NCI-H1417 (cell line): ENCODE results near the gene RASAL3.
A peak's percentile ranks its signal among the peaks of the same experiment; 100 is the strongest.
"Not testable (repeated sequence)": the region's sequence is repeated elsewhere in the genome, so short reads cannot be mapped to it uniquely, and the experiment has no call there.

Experiments
- DNase-seq, 3 experiments: peaks; one replicate each; lab custom pipeline; 2025; lab: John Stamatoyannopoulos, UW

RASAL3 gene

DNA sequence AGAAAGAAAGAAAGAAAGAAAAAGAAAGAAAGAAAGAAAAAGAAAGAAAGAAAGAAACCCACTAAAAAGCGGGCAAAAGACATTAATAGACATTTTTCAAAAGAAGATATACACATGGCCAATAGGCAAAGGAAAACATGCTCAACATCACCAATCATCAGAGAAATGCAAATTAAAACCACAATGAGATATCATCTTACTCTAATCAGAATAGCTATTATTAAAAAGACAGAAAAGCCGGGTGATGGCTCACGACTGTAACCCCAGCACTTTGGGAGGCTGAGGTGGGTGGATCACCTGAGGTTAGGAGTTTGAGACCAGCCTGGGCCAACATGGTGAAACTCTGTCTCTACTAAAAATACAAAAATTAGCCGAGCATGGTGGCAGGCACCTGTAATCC lies 9.5 kb upstream of the RASAL3 start:
- not testable (repeated sequence) for DNase-seq

DNA sequence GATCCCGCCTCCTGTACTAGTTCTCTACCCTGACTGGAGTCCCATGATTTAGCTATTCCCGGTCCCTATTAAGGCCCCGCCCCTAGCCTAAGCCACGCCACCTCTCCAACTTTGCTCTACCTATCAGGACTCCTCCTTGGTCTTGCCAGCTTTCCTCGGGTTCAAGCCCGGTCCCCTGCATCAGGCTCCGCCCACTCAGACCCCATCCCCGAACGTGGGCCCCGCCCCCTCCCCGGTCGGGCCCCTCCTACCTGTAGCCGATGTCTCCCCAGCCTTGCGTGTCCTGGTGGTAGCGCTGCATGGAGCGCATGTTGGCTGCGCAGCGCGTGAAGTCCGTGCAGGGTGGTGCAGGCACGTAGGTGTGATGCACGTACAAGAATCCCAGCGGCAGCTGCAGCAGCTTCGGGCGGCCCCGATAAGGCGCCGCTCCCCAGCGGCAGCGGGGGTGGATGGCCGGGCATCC lies 7.3 kb upstream of the RASAL3 start:
- DNase-seq = no peak

DNA sequence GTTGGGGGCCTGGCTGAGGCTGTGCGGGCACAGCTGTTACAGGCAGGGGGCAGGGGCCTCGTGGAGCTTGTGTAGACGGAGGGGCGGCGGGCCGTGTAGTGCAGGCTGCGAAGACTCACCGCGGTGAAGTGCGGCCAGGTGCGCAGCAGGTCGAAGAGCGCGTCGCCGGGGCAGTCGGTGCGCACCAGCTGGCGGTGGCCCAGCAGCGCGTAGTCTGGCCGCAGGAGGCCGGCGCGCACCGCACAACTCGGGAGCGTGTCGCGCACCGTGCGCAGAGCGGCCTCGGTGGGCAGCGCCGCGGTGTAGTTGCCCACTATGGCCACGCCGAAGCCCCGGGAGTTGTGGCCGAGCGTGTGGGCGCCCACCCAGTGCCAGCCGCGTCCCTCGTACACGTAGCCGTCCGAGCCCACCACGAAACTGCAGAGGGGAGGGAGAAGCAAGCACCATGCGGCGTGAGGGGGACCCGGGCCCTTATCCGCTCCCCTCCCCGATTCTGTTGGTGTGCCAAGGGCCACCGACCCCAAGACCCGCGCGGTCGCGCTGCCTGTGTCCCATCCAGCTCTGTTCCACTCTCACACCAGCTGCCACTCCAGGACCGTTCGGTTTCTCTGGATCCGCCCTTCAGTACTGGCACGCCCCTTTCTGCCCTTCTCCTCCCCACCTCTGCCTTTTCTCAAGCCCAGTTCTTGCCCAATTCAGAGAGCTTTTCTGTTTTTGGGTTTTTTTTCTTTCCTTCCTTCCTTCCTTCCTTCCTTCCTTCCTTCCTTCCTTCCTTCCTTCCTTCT lies 5.4 kb upstream of the RASAL3 start:
- DNase-seq = no peak

DNA sequence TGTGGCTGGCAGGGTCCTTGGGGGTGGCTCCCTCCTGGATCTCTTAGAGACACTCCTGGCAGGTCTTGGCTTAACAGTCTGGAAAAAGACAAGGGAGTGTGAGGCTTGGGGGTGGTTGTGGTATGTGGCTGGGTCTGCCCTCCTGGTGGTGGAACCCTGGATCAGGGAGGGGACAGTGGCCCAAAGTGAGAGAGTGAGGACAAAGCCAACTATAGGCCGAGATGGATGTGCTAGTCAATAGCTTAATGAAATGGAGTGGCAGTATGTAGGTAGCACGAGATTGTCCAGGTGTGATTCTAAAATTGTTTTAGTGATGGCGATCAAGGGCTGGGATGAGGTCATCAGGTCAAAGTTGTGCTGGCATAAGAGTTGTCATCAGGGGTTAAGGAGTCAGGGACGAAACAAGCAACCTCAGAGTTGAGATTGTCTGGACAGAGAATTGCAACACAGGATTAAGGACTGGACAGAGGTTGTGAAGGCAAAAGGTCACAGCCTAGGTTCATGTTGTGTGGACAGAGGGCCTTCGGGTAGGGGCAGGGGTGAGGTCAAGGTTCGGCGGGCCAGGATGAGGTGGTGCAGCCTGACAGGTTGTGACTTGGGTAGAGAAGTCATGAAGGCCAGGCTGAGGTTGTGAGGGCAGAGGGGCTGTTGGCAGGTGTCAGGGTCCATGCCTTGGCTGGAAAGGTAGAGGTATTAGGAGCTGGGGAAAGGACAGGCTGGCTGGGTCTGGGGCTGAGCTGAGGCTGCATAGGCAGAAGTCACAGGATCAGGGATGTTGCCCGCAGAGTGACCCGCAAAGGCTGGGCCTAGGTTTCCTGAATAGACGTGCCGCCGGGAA lies 4.5 kb upstream of the RASAL3 start:
- no peak for DNase-seq

DNA sequence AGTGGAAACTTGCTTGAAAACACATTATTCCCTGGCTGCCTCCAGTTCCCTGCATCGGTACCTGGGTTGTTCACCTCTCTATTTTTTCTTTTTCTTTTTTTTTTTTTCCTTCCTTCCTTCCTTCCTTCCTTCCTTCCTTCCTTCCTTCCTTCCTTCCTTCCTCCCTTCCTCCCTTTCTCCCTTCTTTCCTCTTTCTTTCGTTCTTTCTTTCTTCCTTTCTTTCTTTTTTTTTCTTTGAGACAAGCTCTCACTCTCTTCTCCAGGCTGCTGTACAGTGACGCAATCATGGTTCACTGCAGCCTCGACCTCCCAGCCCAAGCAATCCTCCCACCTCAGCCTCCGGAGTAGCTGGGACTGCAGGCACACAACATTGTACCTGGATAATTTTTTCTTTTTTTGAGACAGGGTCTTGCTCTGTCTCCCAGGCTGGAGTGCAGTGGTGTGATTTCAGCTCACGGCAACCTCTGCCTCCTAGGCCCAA lies 3.4 kb upstream of the RASAL3 start:
- DNase-seq = no peak

DNA sequence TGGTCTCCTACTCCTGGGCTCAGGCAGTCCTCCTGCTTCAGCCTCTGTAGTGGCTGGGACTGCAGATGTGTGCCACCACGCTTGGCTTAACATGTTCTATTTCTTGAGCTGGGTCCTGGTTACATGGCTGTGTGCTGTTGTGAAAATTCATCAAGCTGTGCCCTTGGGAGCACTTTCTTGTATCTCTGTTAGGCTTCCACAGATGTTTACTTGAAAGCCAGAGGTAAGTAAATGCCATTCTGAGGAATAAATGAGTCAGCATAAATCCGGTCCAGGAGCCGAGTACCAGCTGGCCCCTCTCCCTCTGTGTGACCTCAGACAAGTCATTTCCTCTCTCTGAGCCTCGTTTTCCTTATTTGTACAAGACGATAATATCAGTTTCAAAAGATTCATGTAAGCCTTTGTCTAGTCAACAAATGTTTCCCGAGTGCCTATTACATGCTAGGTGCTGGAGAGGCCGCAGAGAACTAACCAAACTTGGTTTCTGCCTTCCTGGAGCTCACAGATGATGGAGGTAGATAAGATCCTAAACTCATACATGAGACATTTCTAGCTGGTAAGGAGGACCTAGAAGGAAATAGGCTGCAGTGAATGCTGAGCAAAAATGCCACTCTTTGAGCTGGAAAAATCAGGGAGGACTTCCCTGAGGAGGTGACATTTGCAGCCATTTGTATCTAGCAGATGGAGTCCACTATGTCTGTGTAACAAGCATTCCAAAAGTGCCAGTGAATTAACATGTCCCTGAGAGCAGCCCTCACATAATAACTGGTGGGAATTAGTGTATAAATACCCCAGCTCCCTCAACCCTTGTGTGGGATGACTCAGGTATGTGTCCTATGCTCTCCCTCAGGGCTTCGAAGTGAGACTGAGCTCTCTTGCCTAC lies 2.7 kb upstream of the RASAL3 start:
- no peak for DNase-seq

DNA sequence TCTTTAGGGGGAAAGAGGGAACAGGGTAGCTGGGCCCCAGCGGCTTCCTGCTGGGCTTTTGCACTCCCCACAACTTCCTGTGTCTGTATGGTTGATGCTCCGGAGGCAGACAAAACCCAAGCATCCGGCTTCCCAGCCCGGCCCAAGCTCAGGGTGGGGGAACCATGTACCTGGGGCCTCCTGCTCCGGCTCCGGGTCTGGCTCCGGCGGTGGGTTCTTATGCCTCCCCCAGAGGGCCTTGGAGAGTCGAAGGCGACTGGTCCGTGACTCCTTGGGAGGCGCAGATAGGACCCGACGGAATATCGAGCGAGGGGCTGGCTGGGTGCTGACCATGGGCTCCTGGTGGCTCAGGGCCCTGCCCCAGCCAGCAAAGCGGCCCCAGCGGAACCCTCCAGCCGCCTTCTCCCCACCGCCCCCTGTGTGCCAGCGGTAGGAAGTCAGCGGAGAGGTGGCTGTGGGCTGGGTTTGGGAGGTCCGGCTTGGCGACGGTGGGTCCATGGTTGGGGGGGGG lies 428 bp downstream of the RASAL3 start:
- DNase-seq = no peak

DNA sequence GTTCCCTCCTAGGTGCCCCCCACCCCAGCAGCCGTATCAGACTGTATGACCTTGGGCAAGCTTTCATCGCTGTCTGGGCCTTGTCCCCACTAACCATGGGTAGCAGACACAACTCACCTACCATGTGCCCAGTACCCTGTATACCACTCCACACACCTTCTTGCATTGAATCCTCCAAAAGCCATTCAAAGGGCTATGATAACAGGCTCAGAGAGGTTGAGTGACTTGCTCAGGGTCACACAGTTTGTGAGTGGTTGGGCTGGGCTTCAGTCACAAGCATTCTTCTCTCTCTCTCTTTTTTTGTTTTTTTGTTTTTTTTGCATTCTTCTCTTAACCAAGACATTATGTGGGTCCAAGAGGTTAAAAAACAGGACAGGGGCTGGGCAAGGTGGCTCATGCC lies 2.6 kb downstream of the RASAL3 start:
- no peak for DNase-seq

DNA sequence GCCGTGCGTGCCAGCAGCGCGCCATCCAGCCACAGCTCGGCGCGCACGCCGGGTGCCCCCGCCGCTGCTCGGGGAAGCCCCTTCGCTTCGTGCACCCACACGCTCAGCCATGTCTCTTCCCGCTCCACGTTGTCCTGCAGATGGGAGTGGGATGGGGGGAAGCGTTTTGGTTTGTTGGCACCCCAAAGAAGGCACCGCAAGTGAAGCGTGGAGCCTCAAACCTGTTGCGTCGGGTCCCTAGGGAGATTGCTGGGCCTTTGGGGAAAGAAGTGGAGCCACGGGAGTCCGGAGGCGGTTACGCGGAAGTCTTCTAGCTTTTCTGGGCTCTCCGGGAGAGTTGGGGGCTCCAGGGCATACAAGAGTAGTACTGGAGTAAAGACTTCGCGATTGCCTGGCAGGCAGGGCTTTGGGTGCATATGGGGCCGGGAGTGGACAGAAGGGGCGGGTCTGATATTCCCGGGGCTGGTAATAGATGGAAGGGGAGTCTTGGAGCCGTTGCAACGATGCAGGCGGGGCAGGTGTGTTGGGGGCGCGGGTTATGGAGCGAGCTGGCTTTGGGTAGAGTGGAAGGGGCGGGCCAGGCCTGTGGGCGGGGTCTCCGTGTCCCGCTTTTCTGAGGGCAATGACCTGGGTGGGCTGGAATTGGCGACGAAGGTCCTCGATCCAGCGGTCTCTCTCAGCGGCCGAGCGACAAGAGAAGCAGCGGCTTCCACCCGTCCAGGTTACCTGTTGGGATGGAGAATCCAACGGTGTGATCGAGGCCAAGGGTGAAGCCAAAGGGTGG lies 6.5 kb downstream of the RASAL3 start:
- no peak for DNase-seq

DNA sequence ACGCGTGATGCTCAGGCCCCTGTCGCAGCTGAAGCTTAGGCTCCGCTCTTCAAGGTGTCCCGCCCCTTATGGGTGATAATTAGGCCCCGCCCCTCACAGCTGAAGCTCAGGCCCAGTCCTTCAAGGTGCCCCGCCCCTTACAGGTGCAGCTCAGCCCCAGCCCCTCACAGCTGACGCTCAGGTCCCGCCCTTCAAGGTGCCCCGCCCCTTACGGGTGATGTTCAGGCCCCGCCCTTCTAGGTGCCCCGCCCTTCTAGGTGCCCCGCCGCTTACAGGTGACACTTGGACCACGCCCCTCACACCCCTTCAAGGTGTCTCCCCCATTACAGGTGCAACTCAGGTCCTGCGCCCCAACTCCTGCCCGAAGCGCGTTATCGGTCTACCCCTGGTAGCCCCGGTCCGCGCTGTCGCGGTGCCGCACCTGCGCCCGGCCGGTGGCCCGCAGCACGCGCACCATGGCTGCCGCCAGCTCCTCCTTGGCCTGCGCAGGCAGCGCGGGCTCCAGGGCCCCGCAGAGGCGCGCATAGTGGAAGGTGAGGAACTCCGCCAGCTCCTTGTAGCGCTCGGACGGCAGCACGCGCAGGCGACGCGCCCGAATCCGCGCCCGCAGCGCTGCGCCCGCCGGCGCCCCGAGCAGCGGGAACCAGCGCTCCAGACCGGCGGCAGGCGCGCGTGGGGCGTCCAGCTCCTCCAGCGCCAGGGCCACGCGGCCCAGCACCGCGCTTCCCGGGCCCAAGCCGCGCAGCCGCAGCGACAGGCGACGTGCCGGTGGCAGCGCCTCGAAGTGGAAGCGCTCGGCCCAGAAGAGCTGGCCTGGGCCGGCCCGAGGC lies 7.3 kb downstream of the RASAL3 start:
- peak in 2 of 3 experiments; percentile 57 to 78 for DNase-seq

DNA sequence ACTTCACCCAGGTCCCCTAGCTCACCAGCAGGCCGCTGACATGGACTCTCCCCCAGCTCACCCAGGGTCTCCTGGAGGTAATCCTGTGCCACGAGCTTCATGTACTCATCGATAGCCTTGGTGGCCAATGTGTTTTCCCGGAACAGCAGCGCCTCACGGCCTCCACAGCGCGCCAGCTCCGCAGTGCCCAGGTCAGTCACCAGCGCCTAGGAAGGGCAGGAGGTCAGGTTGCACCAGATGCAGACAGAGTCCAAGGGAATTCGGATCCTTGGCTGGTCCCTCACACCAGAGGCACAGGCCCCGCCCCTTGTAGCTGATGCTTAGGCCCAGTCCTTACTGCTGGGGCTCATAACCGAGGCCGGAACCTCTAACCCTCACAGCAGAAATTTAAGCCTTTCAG lies 7.9 kb downstream of the RASAL3 start:
- no peak for DNase-seq

DNA sequence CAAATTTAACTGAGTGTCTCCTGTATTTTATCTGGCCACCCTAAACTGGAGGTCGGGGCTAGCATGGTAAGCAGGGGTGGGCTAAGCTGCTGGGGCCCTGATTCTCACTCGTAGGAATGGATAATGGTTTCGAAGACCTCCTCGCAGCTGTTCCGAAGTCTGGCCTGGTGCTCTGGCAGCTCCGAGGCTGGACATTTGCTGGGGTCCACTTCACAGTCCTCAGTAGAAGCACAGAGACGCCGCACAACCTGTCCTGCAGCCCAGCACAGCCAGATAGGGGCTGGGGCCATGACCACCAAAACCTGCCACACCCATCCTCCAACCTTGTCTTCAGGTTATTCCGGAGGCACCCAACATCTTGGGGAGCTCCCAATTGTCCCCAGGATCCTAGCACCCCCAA lies 8.3 kb downstream of the RASAL3 start:
- no peak for DNase-seq

DNA sequence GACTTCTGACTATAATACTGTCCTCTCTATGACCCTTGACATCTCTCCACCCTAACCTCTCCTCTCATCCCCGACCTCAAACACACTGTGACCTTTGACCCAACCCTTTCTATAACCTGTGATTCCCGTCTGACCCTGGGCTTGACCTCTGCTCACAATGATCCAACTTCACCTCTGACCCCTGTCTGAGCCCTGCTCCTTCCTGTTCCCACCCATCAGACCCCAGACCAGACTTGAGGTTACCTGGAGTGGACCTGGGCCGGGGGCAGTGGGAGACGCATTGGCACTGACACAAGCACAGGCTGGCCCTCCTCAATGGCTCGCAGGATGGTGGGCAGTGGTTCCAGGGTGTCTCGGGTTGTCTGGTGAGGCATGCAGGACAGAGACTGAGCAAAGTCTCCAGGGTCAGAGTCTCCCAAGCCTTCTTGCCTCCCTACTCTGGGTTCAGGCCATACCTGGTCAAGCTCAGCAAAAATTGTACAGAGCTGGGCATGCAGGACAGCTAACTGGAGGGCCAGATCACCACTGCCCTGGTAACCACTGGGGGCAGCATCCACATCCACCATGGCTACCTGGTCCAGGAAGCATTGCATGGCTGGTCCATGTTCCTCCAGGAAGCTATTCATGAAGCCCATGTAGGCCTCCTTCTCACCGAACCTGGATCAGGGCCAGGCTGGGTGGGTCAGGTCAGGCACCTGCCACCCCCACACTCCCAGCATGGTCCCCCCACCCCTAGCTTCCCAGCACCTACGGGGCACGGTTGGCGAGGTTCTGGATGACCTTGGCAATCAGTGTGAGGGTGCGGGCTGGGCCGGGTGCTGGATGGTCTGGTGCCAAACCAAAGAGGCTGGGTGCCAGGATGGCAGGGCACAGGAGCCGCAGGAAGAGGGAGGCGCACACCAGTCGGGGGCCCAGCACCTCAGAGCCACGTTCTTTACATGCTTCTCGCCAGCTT lies 10.2 kb downstream of the RASAL3 start:
- DNase-seq = no peak

DNA sequence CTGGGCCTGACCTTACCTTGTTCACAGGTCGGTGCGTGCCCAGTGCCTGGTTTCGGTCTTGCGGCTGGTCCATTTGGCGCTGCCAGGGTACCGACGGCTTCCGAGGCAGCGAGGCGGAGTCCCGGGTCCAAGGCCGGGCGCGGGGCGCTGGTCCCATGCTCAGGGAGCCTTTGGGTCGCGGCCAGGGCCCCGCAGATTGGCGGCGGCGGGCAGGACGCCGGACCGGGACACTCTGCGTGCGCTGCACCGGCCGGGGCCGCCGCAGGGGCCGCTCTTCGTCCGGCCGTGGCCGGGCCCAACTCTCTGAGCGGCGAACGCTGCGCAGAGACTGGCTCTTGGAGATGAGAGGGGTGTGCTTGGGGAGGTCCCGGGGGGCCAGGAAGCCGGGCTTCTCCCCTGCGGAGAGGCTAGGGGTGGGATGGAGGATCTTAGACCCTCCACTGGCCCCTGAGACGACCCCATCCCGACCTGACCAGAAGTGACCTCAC lies 11.2 kb downstream of the RASAL3 start:
- no peak for DNase-seq

DNA sequence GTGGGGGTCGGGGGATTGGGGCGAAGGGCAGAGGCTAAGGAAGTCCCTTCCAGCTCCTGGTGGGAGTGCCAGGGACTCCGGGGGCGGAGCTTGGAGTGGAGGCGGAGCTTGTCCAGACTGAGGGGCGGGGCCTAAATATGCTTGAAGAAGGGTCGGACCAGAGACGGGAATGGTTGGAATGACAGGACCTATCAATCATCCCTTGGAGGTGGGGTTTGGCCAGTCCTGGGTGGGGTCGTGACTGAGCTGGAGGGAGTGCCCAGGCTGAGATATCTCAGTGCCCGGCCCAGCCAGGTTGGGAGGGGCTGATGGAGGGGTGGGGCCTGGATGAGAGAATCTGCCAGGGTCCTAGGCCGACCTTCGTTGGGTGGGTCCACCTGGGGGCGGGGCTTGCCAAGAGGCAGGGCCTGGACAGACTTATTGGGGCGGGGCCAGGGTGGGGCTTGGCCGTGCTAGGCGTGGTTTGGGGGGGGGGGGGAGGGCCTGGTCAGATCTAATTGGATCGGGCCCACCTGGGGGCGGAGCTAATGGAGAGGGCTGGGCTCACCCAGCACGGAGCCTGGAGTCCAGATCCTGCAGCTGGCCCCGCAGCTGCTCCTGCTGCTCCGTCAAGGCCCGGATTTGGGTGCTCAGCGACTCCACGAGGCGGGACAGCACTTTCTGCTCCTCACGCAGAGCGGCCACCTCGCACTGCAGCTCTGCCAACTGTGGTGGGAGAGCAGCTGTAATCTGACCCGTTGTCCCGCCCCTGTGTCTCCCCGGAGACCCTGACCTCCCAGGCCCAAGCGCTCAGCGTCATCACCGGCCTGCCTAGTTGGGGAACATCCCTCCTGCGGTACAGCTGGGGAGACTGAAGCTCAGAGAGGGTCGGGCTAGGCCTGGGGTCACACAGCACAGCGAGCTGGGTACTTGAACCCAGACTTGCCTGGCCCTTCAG lies 12.0 kb downstream of the RASAL3 start:
- peak; percentile 31 to 60 (median 45) for DNase-seq

DNA sequence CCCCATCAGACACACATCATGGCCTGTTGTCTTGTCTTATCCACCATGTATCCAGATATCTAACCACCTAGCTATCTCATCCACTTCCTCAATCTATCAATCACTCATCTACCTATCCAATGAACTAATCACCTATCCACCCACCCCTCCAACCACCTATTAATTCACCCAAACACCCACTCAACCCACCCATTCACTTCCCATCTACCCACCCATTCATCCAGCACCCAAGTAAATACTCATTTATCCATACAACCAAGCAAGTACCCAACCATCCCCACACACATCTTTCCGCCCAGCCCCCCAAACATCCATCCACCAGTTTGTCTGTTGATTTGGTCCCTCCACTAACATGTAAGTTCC lies 13.8 kb downstream of the RASAL3 start:
- DNase-seq = no peak

DNA sequence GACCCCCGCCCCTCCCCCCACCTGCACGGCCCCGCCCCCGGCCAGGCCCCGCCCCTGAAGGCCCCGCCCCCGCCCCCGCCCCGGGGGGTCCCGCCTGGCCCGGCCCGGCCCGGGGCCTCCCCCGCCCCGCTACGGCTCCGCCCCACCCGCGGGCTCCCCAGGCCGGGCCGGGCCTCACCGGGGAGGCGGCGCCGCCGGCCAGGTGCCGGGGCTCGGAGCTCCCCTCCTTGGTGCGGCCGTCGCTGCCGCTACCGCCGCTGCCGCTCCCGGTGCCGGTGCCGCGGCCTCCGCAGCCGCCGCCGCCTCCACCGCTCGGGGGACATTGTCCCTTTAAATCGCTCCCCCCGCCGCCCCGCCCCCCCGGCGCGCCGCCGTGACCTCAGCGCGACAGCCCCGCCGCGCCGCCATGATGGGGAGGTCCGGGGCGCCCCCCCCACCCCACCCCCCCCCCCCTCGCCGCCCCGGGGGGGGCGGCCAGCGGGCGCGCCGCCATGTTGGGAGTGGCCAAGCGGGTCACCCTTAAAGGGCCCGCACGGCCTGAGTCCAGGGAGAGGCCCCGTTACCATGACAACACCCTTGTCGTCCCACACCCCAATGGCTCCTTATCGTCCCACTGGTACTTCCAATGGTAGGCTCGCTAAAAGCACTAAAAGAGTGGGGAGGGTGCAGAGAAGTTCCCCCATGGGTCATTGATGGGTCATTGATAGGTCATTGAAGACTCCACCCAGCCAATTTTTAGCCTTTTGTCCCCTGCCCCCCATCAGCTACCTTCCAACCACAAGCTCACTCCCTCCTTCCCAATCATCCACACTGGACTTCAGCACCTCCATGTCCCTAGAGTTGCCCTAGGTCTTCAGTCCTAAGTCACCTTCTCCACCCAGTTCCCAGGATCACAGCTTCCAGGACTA lies 14.5 kb downstream of the RASAL3 start, which contains the start of gene WIZ:
Gene WIZ (minus strand): TSS at position 337 of the 908 bp plus-strand sequence. CDS start 1,649 bp downstream, outside the sequence.
- peak; percentile 54 to 82 (median 76) for DNase-seq
